Measurements from ENCODE around the gene NTN4.

- TF ChIP-seq, protein P1, sequence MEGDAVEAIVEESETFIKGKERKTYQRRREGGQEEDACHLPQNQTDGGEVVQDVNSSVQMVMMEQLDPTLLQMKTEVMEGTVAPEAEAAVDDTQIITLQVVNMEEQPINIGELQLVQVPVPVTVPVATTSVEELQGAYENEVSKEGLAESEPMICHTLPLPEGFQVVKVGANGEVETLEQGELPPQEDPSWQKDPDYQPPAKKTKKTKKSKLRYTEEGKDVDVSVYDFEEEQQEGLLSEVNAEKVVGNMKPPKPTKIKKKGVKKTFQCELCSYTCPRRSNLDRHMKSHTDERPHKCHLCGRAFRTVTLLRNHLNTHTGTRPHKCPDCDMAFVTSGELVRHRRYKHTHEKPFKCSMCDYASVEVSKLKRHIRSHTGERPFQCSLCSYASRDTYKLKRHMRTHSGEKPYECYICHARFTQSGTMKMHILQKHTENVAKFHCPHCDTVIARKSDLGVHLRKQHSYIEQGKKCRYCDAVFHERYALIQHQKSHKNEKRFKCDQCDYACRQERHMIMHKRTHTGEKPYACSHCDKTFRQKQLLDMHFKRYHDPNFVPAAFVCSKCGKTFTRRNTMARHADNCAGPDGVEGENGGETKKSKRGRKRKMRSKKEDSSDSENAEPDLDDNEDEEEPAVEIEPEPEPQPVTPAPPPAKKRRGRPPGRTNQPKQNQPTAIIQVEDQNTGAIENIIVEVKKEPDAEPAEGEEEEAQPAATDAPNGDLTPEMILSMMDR (IDR thresholded peaks at IDR 0.05 in 2 of 3, conservative IDR thresholded peaks at IDR 0.05 in 1 of 3; ENCODE audit: control insufficient read depth in 2 of 3, extremely low read depth in 1 of 3, insufficient read depth in 1 of 3, low read depth in 3 of 3, low read length in 3 of 3): no peak
- TF ChIP-seq GABPA (IDR thresholded peaks at IDR 0.05; ENCODE audit: low read depth) (no peak), USF2 (IDR thresholded peaks at IDR 0.05; ENCODE audit: borderline replicate concordance, low read depth, low read length) (no peak), E2F4 (IDR thresholded peaks at IDR 0.05; ENCODE audit: low read depth, low read length) (no peak), CBX5 (IDR thresholded peaks at IDR 0.05; ENCODE audit: low read depth) (no peak), CREB1 (IDR thresholded peaks at IDR 0.05; ENCODE audit: low read depth) (no peak), HCFC1 (IDR thresholded peaks at IDR 0.05; ENCODE audit: low read length) (no peak)
Measured at GRCh38 chr12:95710386-95710785, 80.2 kb downstream of the NTN4 start.
